ENCODE data around the gene CRIP2.

- TF ChIP-seq POLR2A (IDR thresholded peaks at IDR 0.05; ENCODE audit: low read depth, low read length) (no peak), EZH2 (IDR thresholded peaks at IDR 0.05; ENCODE audit: borderline replicate concordance, low read depth, low read length, severe bottlenecking) (no peak), CTCF (IDR thresholded peaks at IDR 0.05; ENCODE audit: extremely low read depth in 1 of 2, insufficient read depth in 1 of 2, low read depth in 1 of 2, low read length in 2 of 2) (no peak), POLR2AphosphoS5 (IDR thresholded peaks at IDR 0.05; ENCODE audit: insufficient read depth, low read depth, low read length) (no peak)
These were observed 9.7 kb downstream of the CRIP2 start for GRCh38 chr14:105484069-105484996.

Measured in endothelial cell of umbilical vein (primary cell).